ENCODE data around the gene SUGT1.
"Not testable (repeated sequence)": the region's sequence is repeated elsewhere in the genome, so short reads cannot be mapped to it uniquely, and the experiment has no call there.

SUGT1 gene

GRCh38 chr13:52707375-52707774 lies 54.7 kb downstream of the SUGT1 start:
- Histone ChIP-seq H3K9me3 (ENCODE audit: severe bottlenecking) (no peaks in the 10 kb centered on the region), H3K4me3 (ENCODE audit: low read depth, low read length) (no peak overlapping the region), H3K36me3 (no peaks in the 10 kb centered on the region), H3K27ac (no peak overlapping the region), H3K27me3 (ENCODE audit: insufficient read depth, low read depth, severe bottlenecking) (no peaks in the 10 kb centered on the region)
- no peak for DNase-seq
- TF ChIP-seq CTCF (IDR thresholded peaks at IDR 0.05; ENCODE audit: low read depth, low read length) = no peak

GRCh38 chr13:52708266-52708665 lies 55.6 kb downstream of the SUGT1 start:
- not testable (repeated sequence) for H3K4me3 ChIP-seq (ENCODE audit: low read depth, low read length); H3K36me3 ChIP-seq; H3K27me3 ChIP-seq (ENCODE audit: insufficient read depth, low read depth, severe bottlenecking); H3K9me3 ChIP-seq (ENCODE audit: severe bottlenecking); H3K27ac ChIP-seq
- peak; percentile 16 for DNase-seq

- Histone ChIP-seq H3K27me3 (ENCODE audit: insufficient read depth, low read depth, severe bottlenecking) (no peaks in the 10 kb centered on the region), H3K27ac (no peak overlapping the region), H3K4me3 (ENCODE audit: low read depth, low read length) (no peak overlapping the region), H3K9me3 (ENCODE audit: severe bottlenecking) (no peaks in the 10 kb centered on the region), H3K36me3 (no peaks in the 10 kb centered on the region)
- DNase-seq = no peak
- no peak for TF ChIP-seq CTCF (IDR thresholded peaks at IDR 0.05; ENCODE audit: low read depth, low read length)
Observed at GRCh38 chr13:52711286-52711685, 58.6 kb downstream of the SUGT1 start.

GRCh38 chr13:52712385-52712784 lies 59.7 kb downstream of the SUGT1 start:
- Histone ChIP-seq H3K27ac (no peak overlapping the region), H3K4me3 (ENCODE audit: low read depth, low read length) (no peak overlapping the region), H3K36me3 (no peaks in the 10 kb centered on the region), H3K9me3 (ENCODE audit: severe bottlenecking) (no peaks in the 10 kb centered on the region), H3K27me3 (ENCODE audit: insufficient read depth, low read depth, severe bottlenecking) (no peaks in the 10 kb centered on the region)
- TF ChIP-seq CTCF (IDR thresholded peaks at IDR 0.05; ENCODE audit: low read depth, low read length) = no peak
- no peak for DNase-seq

- Histone ChIP-seq H3K27me3 (ENCODE audit: insufficient read depth, low read depth, severe bottlenecking) (no peaks in the 10 kb centered on the region), H3K36me3 (no peaks in the 10 kb centered on the region), H3K27ac (no peak overlapping the region), H3K9me3 (ENCODE audit: severe bottlenecking) (no peaks in the 10 kb centered on the region), H3K4me3 (ENCODE audit: low read depth, low read length) (no peak overlapping the region)
- DNase-seq = no peak
- no peak for TF ChIP-seq CTCF (IDR thresholded peaks at IDR 0.05; ENCODE audit: low read depth, low read length)
Observed at GRCh38 chr13:52713894-52714293, 61.3 kb downstream of the SUGT1 start.

GRCh38 chr13:52720904-52721303 lies 68.3 kb downstream of the SUGT1 start:
- H3K9me3 ChIP-seq (ENCODE audit: severe bottlenecking); H3K27me3 ChIP-seq (ENCODE audit: insufficient read depth, low read depth, severe bottlenecking); H3K36me3 ChIP-seq; DNase-seq; H3K27ac ChIP-seq; H3K4me3 ChIP-seq (ENCODE audit: low read depth, low read length): not testable (repeated sequence)

- not testable (repeated sequence) for H3K27ac ChIP-seq; H3K4me3 ChIP-seq (ENCODE audit: low read depth, low read length); H3K9me3 ChIP-seq (ENCODE audit: severe bottlenecking); H3K36me3 ChIP-seq; DNase-seq; H3K27me3 ChIP-seq (ENCODE audit: insufficient read depth, low read depth, severe bottlenecking)
Observed at GRCh38 chr13:52721356-52721755, 68.7 kb downstream of the SUGT1 start.
